K562 (cell line): ENCODE results near the gene MRPL11. TPM values are rescaled to one million over a fixed set of nuclear protein-coding genes. Genes with fewer than 3 reads are reported as not detected.
A peak's percentile ranks its signal among the peaks of the same experiment; 100 is the strongest.

ENCODE experiments used
- ATAC-seq: fragments of 200-7000 bp; cut with Tn5 transposase; 3 replicates; pipeline ENCODE4 v1.9.1; 2020; ENCODE audit warnings: moderate library complexity
- BruUV-seq: library from RNA; stranded (reverse); fragments of 400-500 nt; replicated peaks from 2 replicates; lab custom pipeline; 2021; lab: Mats Ljungman, UMichigan
- CTCF ChIA-PET: fragments of 300-600 bp; formaldehyde crosslinking; extraction: SDS; loops from one replicate; lab custom pipeline; 2021; ENCODE audit warnings: low intra/inter-chr PET ratio; lab: Yijun Ruan, JAX
- POLR2A ChIA-PET: fragments of 300-600, 350-650 bp; sonication (Branson Sonifier 250); formaldehyde crosslinking; extraction: SDS; loops from one replicate; lab custom pipeline; 2021; ENCODE audit warnings: antibody characterized with exemption, inconsistent platforms; lab: Yijun Ruan, JAX
- DNase-seq, 4 experiments: peaks; one replicate each; pipeline versions ENCODE4 v3.0.0 to v3.0.0-alpha.2; 2011 to 2018; ENCODE audit warnings: low spot score in 3 of 4, mixed read lengths in 3 of 4; ENCODE audit errors: extremely low read depth in 1 of 4
- FAIRE-seq: peaks from 2 replicates; lab custom pipeline; 2011; peaks lifted over from hg19 to GRCh38; lab: Jason Lieb, UNC
- H2AFZ ChIP-seq: 2 replicates; pipeline ENCODE4 v1.6.0; 2011; ENCODE audit warnings: low read depth, low read length, control low read depth, inconsistent platforms
- H3K27ac ChIP-seq: fragments of 200-600 bp; 3 replicates; pipeline ENCODE4 v1.8.0; 2011; ENCODE audit warnings: low read depth, mild to moderate bottlenecking, control low read depth, inconsistent platforms, low read length, moderate library complexity, mixed read lengths; ENCODE audit errors: extremely low read depth
- H3K27me3 ChIP-seq, 2 experiments: fragments of 300-600 bp in 1 of 2; 2 replicates in 1 of 2; 3 replicates in 1 of 2; pipeline versions ENCODE4 v1.6.0 to v1.8.0; 2011; ENCODE audit warnings: inconsistent platforms in 2 of 2, low read length in 2 of 2, mild to moderate bottlenecking in 1 of 2, mixed read lengths in 1 of 2, moderate library complexity in 1 of 2; ENCODE audit not compliant: control insufficient read depth in 2 of 2, insufficient read depth in 2 of 2
- H3K36me3 ChIP-seq: fragments of 300-600 bp; 3 replicates; pipeline ENCODE4 v1.8.0; 2011; ENCODE audit warnings: mild to moderate bottlenecking, low read length, inconsistent platforms; ENCODE audit not compliant: control insufficient read depth, insufficient read depth
- H3K4me1 ChIP-seq, 2 experiments: fragments of 200-600 bp in 1 of 2; replicated peaks in 1 of 2; 2 replicates in 1 of 2; 3 replicates in 1 of 2; pipeline versions ENCODE4 v1.5.1 to v1.8.0; 2011; ENCODE audit warnings: inconsistent platforms in 2 of 2, low read length in 2 of 2, mild to moderate bottlenecking in 1 of 2, mixed read lengths in 1 of 2, moderate library complexity in 1 of 2; ENCODE audit not compliant: control insufficient read depth in 2 of 2, insufficient read depth in 2 of 2
- H3K4me2 ChIP-seq: 2 replicates; pipeline ENCODE4 v1.6.1; 2011; ENCODE audit warnings: low read length, control low read depth, inconsistent platforms, mixed read lengths; ENCODE audit not compliant: insufficient read depth
- H3K4me3 ChIP-seq: fragments of 200-600 bp; sonication (generic), shearing (Covaris generic); 2 replicates; pipeline ENCODE4 v1.5.1; 2016; ENCODE audit warnings: control low read depth, inconsistent platforms
- H3K79me2 ChIP-seq: fragments of 200-600 bp; 3 replicates; pipeline ENCODE4 v1.8.0; 2011; ENCODE audit warnings: low read length, inconsistent platforms; ENCODE audit not compliant: control insufficient read depth, insufficient read depth
- H3K9ac ChIP-seq, 2 experiments: 2 replicates each; pipeline versions ENCODE4 v1.6.0 to v1.6.1; 2011; ENCODE audit warnings: low read depth in 2 of 2, low read length in 2 of 2, control low read depth in 1 of 2, inconsistent platforms in 1 of 2, mild to moderate bottlenecking in 1 of 2, mixed read lengths in 1 of 2; ENCODE audit not compliant: insufficient read depth in 1 of 2
- H3K9me1 ChIP-seq: one replicate; pipeline ENCODE4 v1.6.0; 2011; ENCODE audit warnings: inconsistent platforms, mild to moderate bottlenecking, low read length, moderate library complexity; ENCODE audit not compliant: control insufficient read depth, insufficient read depth
- H3K9me3 ChIP-seq: replicated peaks from 2 replicates; pipeline ENCODE4 v1.5.1; 2011; ENCODE audit warnings: low read depth, low read length, inconsistent platforms; ENCODE audit not compliant: control insufficient read depth, insufficient read depth
- H4K20me1 ChIP-seq: replicated peaks from 2 replicates; pipeline ENCODE4 v1.6.1; 2011; ENCODE audit warnings: low read length, inconsistent platforms, mixed read lengths; ENCODE audit not compliant: control insufficient read depth, insufficient read depth
- ATF1 ChIP-seq, 2 experiments: fragments of 450-650 bp in 1 of 2; IDR thresholded peaks; 2 replicates each; pipeline ENCODE4 v1.6.1; 2016; ENCODE audit warnings: missing compliant biosample characterization in 1 of 2, missing genetic modification characterization in 1 of 2
- DMBX1 ChIP-seq: fragments of 250-450 bp; sonication (Bioruptor Pico); IDR thresholded peaks from 2 replicates; pipeline ENCODE4 v1.8.0; 2022; ENCODE audit warnings: inconsistent platforms, mild to moderate bottlenecking, moderate library complexity, borderline replicate concordance
- RBFOX2 ChIP-seq: fragments of 200-400 bp; formaldehyde crosslinking; IDR thresholded peaks from 2 replicates; pipeline ENCODE4 v1.6.1; 2017; ENCODE audit warnings: low read depth, mild to moderate bottlenecking, low read length, moderate library complexity
- RBM25 ChIP-seq: fragments of 200-400 bp; formaldehyde crosslinking; IDR thresholded peaks from 2 replicates; pipeline ENCODE4 v1.6.1; 2018; ENCODE audit warnings: low read length, low read depth, moderate library complexity; ENCODE audit not compliant: severe bottlenecking
- RHOXF2B ChIP-seq: fragments of 250-450 bp; sonication (Bioruptor Pico); conservative IDR thresholded peaks from 2 replicates; pipeline ENCODE4 v1.5.1; 2021
- SREBF2 ChIP-seq: sonication (generic); formaldehyde crosslinking; IDR thresholded peaks from 2 replicates; pipeline ENCODE4 v1.4.0; 2020; ENCODE audit warnings: mild to moderate bottlenecking, missing genetic modification reagents
- ZFP36 ChIP-seq: fragments of 150-350 bp; IDR thresholded peaks from 2 replicates; pipeline ENCODE4 v1.6.1; 2018; ENCODE audit warnings: low read length, low read depth; ENCODE audit not compliant: partially characterized antibody
- ZNF316 ChIP-seq: fragments of 450-650 bp; IDR thresholded peaks from 2 replicates; pipeline ENCODE4 v1.6.1; 2016
- ZNF41 ChIP-seq: fragments of 250-450 bp; sonication (Bioruptor Pico); conservative IDR thresholded peaks from 2 replicates; pipeline ENCODE4 v1.4.0; 2020; ENCODE audit warnings: mild to moderate bottlenecking
- ZNF699 ChIP-seq: fragments of 250-450 bp; sonication (Bioruptor Pico); IDR thresholded peaks from 2 replicates; pipeline ENCODE4 v1.8.0; 2021; ENCODE audit warnings: mild to moderate bottlenecking, moderate library complexity; ENCODE audit not compliant: insufficient replicate concordance
- ZNF77 ChIP-seq: fragments of 250-450 bp; sonication (Bioruptor Pico); IDR thresholded peaks from 2 replicates; pipeline ENCODE4 v1.5.0; 2020
- WGBS: fragments of 100-300 bp; shearing (Covaris generic); methylation state at CpG from one replicate; pipeline ENCODE4 v1.1.6; 2016; ENCODE audit warnings: low coverage, mixed read lengths; ENCODE audit not compliant: insufficient coverage; ENCODE audit errors: missing lambda C conversion rate; 5-methylcytosine and 5-hydroxymethylcytosine counted together
- in situ Hi-C: fragments of 300-500 bp; cut with MboI; formaldehyde crosslinking; loops from 4 replicates; pipeline ENCODE4 v1.15.0; 2018; ENCODE audit warnings: inconsistent platforms, mixed read lengths
- intact Hi-C: fragments of 100-400 bp; cut with micrococcal nuclease; formaldehyde crosslinking; loops from 2 replicates; pipeline ENCODE4 v1.14.2; 2022
- polyA plus RNA-seq, 8 experiments: library from polyadenylated mRNA; depleted of rRNA in 4 of 8; stranded (reverse) in 5 of 8; unstranded in 3 of 8; fragments of >200 nt; fragmentation: Nextera tagmentation in 2 of 8; fragmentation: Illumina TruSeq in 1 of 8; extraction: Ambion mirVana in 2 of 8; extraction: Trizol in 1 of 8; gene quantifications; 2 replicates each; pipeline versions ENCODE4 v1.2.1 to v1.2.3, GENCODE V29; 2011 to 2014; ENCODE audit warnings: inconsistent platforms in 1 of 8, missing spikeins in 1 of 8
- total RNA-seq, 7 experiments: library from RNA; depleted of rRNA in 6 of 7; stranded (reverse); fragments of >200 nt in 6 of 7; fragmentation: Illumina TruSeq in 2 of 7; extraction: Trizol in 2 of 7; gene quantifications; 2 replicates each; pipeline versions ENCODE4 v1.2.1 to v1.2.3, GENCODE V29; 2011 to 2021; ENCODE audit warnings: low replicate concordance in 1 of 7
- TF ChIP-seq, protein P1 (sequence below): fragments of 450-650 bp; IDR thresholded peaks from 2 replicates; pipeline ENCODE4 v1.6.1; 2017; ENCODE audit warnings: mild to moderate bottlenecking, moderate library complexity
- TF ChIP-seq, protein P2 (sequence below): fragments of 450-650 bp; IDR thresholded peaks from 2 replicates; pipeline ENCODE4 v1.6.1; 2016; ENCODE audit warnings: low read depth, mild to moderate bottlenecking, moderate library complexity

MRPL11 gene
- total and polyA plus RNA-seq, 9 of the 15 experiments (the other 6 are each of a cell fraction or from before 2014, with no cell fraction given), result 33.0 to 173 (median 91.9) TPM

DNA sequence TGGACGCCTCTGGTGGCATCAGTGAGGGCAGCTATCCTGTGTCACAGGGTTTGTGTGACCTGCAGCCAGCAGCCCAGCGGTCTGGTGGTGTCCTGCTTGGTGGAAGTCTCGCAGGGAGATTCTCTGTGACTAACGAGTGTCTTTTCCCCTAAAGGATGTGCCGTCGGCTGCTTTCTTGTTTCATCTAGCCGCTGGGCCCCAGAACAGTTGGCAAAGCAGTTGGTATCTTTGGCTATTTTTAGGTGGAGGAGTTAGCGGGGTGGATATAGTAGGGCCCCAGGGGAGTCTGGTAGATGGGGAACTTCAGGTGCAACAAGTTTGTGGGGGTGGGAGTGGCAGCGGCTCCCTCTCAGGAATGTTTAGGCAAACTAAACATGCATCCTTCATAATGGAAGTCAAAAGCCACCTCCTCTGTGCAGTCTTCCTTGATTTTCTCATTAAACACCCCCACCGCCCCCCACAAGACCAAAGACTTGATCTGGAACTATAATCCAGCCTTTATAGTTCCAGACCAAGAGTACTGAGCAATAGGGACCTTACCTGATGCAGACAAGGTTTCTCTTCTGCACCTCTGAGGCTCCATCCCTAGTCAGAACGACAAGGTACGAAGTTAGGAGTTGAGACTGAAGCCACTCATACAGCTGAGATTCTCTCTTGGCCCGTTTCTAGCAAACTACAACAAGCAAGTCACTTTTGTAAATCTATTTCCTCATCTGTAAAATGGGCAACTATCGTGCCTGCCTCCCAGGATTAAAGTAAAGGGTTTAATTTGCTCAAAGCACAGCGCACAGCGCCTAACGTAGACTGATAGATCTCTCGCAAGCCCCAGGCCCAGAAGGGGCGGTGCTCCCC is 27.0 kb upstream of the MRPL11 start:
- H3K27ac ChIP-seq, result no peak overlapping the region
- in situ Hi-C loops, result no loop called here
- POLR2A ChIA-PET, result interaction anchor here (0.7 to 2.6 kb wide), 3 partner anchors 14 to 50 kb away, joined by 3 to 18 read pairs (median 4); partner anchors contain the start of gene DPP3
- H3K4me2 ChIP-seq, result peak overlapping the region; percentile 78; the same call in 1 of the 2 replicates
- FAIRE-seq (no peak), DNase-seq (no peak), ATAC-seq (no peak)
- peak overlapping the region; percentile 95 for H2AFZ ChIP-seq
- peaks cover 4% of the 10 kb centered on the region; the same call in 1 of the 2 replicates for H3K9me3 ChIP-seq
- TF ChIP-seq ZFP36 (peak; percentile 90), ZNF77 (CRISPR knock-in tag) (no peak), RBM25 (peak; percentile 51)
- H3K27me3 ChIP-seq, result no peaks in the 10 kb centered on the region
- BruUV-seq, result no TSS peak
- H3K4me3 ChIP-seq, result peak overlapping the region; percentile 56
- CTCF ChIA-PET, result interaction anchor here (0.6 kb wide), 1 partner anchor 463 kb away, joined by 3 read pairs; no protein-coding TSS in a partner anchor
- H4K20me1 ChIP-seq, result peaks cover 3% of the 10 kb centered on the region; the same call in 1 of the 2 replicates
- H3K9me1 ChIP-seq, result no peaks in the 10 kb centered on the region
- peaks cover 0 to 19% of the 10 kb centered on the region in 2 experiments; a peak in 3 of 5 replicates for H3K4me1 ChIP-seq
- no peaks in the 10 kb centered on the region for H3K79me2 ChIP-seq
- intact Hi-C loops, result no loop called here
- peak overlapping the region; percentile 56 to 93; a peak in 3 of 4 replicates for H3K9ac ChIP-seq
- 56% methylated on average over 19 of the region's 19 CpGs for WGBS
- H3K36me3 ChIP-seq, result no peaks in the 10 kb centered on the region

DNA sequence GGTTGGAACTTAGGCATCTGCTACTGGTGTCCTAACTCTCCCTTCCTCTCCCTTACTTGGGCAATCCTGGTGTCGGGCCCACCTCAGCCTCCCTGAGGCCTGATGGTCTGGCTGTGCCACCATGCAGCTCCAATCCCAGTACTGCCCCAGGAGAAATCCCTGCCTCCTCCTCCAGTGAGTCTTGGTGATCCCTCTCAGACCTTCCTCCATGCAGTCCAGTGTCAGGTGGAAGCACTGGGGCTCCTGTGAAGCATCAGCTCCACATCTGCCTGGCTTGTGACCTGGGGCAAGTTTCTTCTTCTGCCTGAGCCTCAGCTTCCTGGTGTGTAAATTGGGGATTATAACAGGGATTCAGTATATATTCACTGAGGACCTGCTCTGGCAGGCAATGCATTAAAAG is 26.3 kb upstream of the MRPL11 start:
- no peaks in the 10 kb centered on the region for H3K79me2 ChIP-seq
- H3K36me3 ChIP-seq, result no peaks in the 10 kb centered on the region
- H3K4me3 ChIP-seq, result no peak overlapping the region
- CTCF ChIA-PET, result no interaction called here
- no TSS peak for BruUV-seq
- DNase-seq (no peak), ATAC-seq (no peak), FAIRE-seq (no peak)
- H3K4me2 ChIP-seq, result no peak overlapping the region
- H3K9me3 ChIP-seq, result peaks cover 4% of the 10 kb centered on the region; the same call in 1 of the 2 replicates
- in situ Hi-C loops (no loop called here), intact Hi-C loops (no loop called here)
- peak overlapping the region in 1 of 2 experiments; percentile 80; a peak in 1 of 4 replicates for H3K9ac ChIP-seq
- H3K27ac ChIP-seq, result no peak overlapping the region
- POLR2A ChIA-PET, result interaction anchor here (0.7 to 2.6 kb wide), 2 partner anchors 15 to 27 kb away, joined by 3 to 18 read pairs; partner anchors contain the start of gene DPP3
- peaks cover 0 to 19% of the 10 kb centered on the region in 2 experiments; a peak in 3 of 5 replicates for H3K4me1 ChIP-seq
- 76% methylated on average over 1 of the region's 1 CpG for WGBS
- H4K20me1 ChIP-seq, result peaks cover 3% of the 10 kb centered on the region; the same call in 1 of the 2 replicates
- no peaks in the 10 kb centered on the region for H3K27me3 ChIP-seq
- H2AFZ ChIP-seq, result no peak overlapping the region
- no peaks in the 10 kb centered on the region for H3K9me1 ChIP-seq
- no peak for TF ChIP-seq SREBF2 (CRISPR knock-in tag)
- no peak for TF ChIP-seq RHOXF2B (CRISPR knock-in tag)
- no peak for TF ChIP-seq DMBX1 (CRISPR knock-in tag)
- TF ChIP-seq ZNF699, result no peak
- TF ChIP-seq, protein P1, sequence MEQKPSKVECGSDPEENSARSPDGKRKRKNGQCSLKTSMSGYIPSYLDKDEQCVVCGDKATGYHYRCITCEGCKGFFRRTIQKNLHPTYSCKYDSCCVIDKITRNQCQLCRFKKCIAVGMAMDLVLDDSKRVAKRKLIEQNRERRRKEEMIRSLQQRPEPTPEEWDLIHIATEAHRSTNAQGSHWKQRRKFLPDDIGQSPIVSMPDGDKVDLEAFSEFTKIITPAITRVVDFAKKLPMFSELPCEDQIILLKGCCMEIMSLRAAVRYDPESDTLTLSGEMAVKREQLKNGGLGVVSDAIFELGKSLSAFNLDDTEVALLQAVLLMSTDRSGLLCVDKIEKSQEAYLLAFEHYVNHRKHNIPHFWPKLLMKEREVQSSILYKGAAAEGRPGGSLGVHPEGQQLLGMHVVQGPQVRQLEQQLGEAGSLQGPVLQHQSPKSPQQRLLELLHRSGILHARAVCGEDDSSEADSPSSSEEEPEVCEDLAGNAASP, result no peak
- TF ChIP-seq RBFOX2, result no peak
- no peak for TF ChIP-seq ATF1 (CRISPR knock-in tag; IDR thresholded peaks at IDR 0.05)
- TF ChIP-seq ATF1 (tag; IDR thresholded peaks at IDR 0.05), result no peak
- no peak for TF ChIP-seq ZNF316
- no peak for TF ChIP-seq ZNF41
- TF ChIP-seq, protein P2, sequence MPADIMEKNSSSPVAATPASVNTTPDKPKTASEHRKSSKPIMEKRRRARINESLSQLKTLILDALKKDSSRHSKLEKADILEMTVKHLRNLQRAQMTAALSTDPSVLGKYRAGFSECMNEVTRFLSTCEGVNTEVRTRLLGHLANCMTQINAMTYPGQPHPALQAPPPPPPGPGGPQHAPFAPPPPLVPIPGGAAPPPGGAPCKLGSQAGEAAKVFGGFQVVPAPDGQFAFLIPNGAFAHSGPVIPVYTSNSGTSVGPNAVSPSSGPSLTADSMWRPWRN, result no peak
